ENCODE results near the gene CRCP.

The CRCP gene

DNA sequence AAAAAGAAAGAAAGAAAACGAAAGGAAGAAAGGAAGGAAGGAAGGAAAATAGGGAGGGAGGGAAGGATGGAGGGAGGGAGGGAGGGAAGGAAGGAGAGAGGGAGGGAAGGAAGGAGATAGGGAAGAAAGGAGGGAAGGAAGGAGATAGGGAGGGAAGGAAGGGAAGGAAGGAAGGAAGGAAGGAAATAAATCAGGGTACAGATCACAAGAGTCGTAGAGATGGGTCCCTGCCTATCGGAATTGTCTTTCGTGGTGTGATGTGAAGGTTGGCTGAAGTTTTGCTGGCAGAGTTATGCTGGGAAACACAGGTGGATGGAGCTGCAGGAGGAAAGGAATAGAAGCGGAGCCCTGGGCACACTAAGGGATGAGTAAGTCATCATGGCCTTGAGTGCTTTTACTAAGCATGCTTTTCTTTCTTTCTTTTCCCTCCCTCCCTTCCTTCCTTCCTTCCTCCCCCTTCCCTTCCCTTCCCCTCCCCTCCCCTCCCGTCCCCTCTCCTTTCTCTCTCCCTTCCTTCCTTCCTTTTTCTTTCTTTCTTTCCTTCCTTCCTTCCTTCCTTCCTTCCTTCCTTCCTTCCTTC, 78.6 kb downstream of the CRCP start:
- DNase-seq = no peak

DNA sequence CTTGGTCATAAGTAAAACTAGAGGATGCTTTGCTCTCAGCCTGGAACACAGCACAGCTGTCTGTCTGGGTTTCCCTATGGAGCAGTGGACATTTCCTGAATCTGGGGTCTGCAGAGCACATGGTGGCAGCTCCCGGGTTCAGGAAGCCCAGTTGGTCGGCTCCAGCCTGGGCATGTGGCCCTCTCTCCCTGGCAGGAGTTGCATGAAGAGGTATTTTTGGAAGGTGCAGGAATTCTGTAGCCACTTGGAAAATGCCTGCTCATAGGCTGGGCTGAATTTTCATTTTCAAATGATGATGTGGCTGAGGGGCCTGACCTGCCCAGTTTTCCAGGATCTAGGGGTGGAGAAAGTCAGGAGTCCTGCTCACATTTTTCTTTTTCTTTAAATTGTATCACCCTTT, 83.8 kb downstream of the CRCP start:
- no peak for DNase-seq

DNA sequence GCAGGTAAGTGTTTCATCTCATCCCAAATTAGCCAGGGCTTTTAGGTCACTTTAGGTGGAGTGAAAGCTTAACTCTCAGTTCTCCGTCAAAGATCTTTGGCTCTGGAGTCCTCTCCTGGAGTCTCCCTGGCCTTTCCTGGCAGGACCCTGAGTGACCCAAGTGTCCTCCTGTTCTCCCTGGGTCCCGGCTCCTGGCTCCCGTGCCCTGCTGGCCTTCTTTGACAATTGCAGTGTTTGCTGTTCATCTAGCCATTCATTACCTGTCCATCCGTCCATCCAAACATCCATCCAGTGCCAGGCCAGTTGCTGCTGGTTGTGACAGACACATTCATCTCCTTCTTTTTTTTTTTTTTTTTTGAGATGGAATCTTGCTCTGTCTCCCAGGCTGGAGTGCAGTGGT, 84.3 kb downstream of the CRCP start:
- no peak for DNase-seq

DNA sequence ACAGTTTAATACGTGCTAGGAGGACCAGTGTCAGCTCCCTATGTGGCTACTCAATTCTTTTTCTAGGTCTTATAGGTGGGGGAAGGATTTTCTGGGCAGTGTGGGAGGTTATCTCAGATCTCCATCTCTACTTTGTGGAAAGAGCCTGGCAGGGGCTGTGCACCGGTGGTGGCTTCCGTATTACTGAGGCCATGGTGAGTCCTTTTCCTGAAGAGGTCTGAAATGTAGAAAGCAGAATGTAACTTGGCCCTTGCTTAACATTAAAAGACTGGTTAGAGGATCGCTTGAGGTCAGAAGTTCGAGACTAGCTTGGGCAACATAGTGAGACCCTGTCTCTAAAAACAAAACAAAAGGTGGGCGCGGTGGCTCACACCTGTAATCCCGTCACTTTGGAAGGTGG, 87.8 kb downstream of the CRCP start:
- no peak for DNase-seq
